AG09319 (cell line): ENCODE data around the gene AP1G1.

ENCODE experiments used
- DNase-seq: peaks from one replicate; pipeline ENCODE4 v3.0.0-alpha.2; 2010; ENCODE audit warnings: low read depth; ENCODE audit errors: extremely low read depth
- TF ChIP-seq, protein P1 (sequence below): IDR thresholded peaks from 2 replicates; pipeline ENCODE4 v1.5.1; 2011; ENCODE audit warnings: low read depth, mild to moderate bottlenecking, inconsistent platforms, low read length, moderate library complexity

Gene AP1G1

DNA sequence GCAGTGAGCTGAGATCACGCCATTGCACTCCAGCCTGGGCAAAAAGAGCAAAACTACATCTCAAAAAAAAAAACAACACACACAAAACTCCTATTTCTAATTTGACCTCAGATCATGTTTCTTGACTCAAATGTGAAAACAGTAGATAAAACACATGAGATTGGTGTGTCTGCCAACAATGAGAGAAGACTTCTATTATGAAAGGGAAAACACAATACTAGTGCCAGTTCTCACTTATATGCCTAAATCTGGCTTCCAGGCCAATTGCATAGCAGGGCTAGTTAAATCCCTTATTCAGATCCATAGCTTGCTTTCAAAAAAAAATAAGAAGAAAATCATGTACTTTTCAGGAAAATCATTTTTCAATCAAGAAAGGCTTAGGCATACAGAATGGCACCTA lies 39.4 kb downstream of the AP1G1 start:
- TF ChIP-seq, protein P1, sequence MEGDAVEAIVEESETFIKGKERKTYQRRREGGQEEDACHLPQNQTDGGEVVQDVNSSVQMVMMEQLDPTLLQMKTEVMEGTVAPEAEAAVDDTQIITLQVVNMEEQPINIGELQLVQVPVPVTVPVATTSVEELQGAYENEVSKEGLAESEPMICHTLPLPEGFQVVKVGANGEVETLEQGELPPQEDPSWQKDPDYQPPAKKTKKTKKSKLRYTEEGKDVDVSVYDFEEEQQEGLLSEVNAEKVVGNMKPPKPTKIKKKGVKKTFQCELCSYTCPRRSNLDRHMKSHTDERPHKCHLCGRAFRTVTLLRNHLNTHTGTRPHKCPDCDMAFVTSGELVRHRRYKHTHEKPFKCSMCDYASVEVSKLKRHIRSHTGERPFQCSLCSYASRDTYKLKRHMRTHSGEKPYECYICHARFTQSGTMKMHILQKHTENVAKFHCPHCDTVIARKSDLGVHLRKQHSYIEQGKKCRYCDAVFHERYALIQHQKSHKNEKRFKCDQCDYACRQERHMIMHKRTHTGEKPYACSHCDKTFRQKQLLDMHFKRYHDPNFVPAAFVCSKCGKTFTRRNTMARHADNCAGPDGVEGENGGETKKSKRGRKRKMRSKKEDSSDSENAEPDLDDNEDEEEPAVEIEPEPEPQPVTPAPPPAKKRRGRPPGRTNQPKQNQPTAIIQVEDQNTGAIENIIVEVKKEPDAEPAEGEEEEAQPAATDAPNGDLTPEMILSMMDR = no peak
- DNase-seq = no peak

DNA sequence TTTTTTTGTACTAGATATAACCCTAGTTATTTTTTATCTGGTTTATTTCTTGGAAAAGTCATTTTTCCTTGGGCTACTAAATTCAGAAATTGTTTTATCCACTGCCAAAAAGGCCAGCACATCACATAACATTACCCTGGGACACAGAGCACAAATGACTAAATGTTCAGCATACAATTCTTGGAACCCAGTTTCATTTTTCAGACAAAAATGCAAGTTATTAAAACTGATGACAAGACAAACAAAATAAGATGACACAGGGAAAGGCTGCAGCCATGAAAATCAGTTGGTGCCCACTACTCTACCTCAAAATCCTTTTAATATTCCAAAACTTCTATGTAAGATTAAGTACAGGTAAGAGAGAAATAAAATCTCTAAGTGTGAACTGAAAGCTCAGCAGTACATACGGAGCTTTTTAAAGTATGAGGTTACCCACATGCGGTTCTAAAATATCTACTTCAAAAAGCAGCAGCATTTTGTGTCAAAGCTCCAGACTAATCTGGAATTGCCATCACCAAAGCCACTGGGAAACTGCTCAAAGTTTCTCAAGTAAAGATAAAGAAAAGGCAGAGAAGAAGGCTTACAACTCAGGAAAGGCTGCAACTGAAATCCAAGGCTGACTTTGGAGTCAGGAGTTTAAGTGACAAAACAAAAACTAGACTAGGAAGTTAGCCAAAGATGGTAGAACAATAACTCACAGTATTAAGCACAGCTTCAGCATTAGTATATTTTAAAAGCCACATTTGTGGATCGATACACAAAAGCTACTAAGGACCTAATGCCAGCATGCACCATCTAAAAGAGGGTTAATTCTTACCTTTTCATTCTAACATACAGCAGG lies 41.4 kb downstream of the AP1G1 start:
- DNase-seq = no peak
- TF ChIP-seq, protein P1 = no peak

DNA sequence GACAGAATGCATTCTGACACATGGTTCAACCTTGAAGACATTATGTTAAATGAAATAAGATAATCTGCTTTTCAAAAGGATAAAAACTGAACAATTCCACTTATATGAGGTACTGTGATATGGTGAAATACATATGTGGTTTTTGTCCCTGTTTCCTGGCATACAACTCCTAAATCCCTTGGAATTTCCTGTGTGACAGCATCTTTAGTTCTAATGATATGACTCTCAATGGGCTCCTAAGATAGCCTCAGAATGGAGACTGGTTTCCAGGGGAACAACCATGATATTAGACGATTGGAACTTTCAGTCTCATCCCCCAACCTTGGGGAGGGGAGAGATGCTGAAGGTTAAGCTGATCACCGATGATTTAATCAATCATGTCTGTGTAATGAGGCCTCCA lies 46.4 kb downstream of the AP1G1 start:
- TF ChIP-seq, protein P1 = no peak

DNA sequence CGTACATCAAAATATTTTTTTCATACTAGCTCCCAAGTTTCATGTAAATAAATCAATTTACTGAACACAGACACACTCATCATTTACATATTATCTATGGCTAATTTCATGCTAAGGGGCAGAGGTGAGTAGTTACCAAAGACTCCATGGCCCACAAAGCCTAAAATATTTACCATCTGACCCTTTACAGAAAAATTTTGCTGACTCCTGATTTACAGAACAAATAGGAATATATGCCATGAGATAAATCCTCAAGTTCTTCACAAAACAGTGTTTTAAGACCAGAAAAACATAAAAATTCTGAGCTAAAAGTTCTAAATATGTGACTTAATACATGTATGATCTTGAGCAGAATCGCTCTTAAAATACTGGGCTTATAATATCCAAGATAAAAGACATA lies 47.5 kb downstream of the AP1G1 start:
- TF ChIP-seq, protein P1 = no peak
- DNase-seq = no peak

More for the DNA sequence above, 46.4 kb downstream of the AP1G1 start:
- DNase-seq = no peak

DNA sequence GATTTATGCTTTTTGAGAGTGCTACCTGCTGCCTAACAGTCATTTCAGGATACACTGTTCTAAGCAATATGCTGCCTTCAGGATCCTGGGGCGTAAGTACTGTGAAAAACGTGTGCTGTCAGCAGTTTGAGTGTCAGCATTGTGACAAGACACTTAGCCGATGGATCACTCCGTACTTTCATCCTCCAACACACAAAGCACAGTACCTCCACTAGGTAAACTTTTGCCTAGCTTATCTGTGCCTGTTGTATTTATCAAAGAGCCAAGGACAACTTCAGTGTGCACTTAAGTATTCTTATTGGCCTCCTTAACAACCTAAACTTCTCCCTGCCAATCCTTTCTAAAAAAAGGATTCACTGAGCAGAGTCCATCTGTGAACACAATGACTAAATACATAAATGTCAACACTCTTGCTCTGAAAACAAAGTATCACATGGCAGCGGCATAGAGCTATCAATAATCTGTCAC lies 50.3 kb downstream of the AP1G1 start:
- TF ChIP-seq, protein P1 = no peak
- DNase-seq = no peak

DNA sequence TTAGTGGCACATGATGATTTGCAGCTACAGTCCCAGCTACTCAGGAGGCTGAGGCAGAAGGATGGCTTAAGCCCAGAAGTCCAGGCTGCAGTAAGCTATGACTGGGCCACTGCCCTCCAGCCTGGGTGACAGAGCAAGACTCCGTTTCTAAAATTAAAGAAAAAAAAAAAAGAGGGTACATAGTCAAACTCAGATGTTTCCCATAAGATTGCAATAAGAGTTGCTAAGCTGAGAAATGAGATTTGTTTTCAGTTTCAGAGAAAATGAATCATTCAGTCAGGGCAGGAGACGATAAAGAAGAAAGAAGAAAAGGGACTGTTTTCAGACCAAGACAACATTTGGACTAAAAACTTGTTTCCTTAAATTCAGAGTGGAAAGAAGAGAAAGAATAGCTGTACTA lies 54.0 kb downstream of the AP1G1 start:
- DNase-seq = no peak
- TF ChIP-seq, protein P1 = no peak

DNA sequence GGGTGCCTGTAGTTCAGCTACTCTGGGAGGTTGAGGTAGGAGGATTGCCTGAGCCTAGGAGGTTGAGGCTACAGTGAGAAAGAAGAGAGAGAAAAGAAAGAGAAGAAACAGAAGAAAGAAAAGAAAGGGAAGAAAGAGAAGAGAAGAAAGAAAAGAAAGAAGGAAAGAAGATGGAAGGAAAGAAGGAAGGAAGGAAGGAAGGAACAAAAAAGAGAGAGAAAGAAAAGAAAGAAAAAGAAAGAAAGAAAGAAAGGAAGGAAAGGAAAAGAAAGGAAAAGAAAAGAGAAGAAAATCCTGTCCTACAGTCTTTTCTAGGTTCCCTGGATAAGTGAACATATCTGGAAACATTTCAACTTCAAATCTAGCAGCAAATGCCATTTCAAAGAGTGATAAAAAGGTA lies 54.5 kb downstream of the AP1G1 start:
- TF ChIP-seq, protein P1 = no peak
- DNase-seq = no peak
